ENCODE results near the gene KIF16B.
A peak's percentile ranks its signal among the peaks of the same experiment; 100 is the strongest.

KIF16B gene

GRCh38 chr20:16552015-16552414 lies 21.2 kb downstream of the KIF16B start (continued):
- no peak for TF ChIP-seq PATZ1 (tag by site-specific recombination; IDR thresholded peaks at IDR 0.05)
- no peak for TF ChIP-seq GFI1B (tag by site-specific recombination; IDR thresholded peaks at IDR 0.05)
- no peak for TF ChIP-seq ZSCAN23 (tag by site-specific recombination; IDR thresholded peaks at IDR 0.05)
- no peak for TF ChIP-seq ZNF555 (tag by site-specific recombination; conservative IDR thresholded peaks at IDR 0.05)

GRCh38 chr20:16551607-16552006 lies 21.6 kb downstream of the KIF16B start:
- Histone ChIP-seq H3K4me1 (ENCODE audit: control insufficient read depth, insufficient read depth, low read length) (peaks cover 3% of the 10 kb centered on the region; the same call in 1 of the 2 replicates), H3K36me3 (ENCODE audit: control insufficient read depth in 2 of 2, insufficient read depth in 1 of 2, low read length in 2 of 2) (no peaks in the 10 kb centered on the region), H3K9me3 (ENCODE audit: control insufficient read depth, insufficient read depth, low read depth, low read length) (no peaks in the 10 kb centered on the region), H3K27ac (ENCODE audit: extremely low read depth, low read depth, low read length) (no peak overlapping the region), H3K4me3 (ENCODE audit: low read depth, low read length) (no peak overlapping the region)
- ChIA-PET POLR2A (no interaction called here), CTCF (no interaction called here)
- TF ChIP-seq RBAK (tag by site-specific recombination; IDR thresholded peaks at IDR 0.05) (no peak), EGR2 (tag by site-specific recombination; IDR thresholded peaks at IDR 0.05; ENCODE audit: low read depth) (peak; percentile 53), KLF7 (tag by site-specific recombination; IDR thresholded peaks at IDR 0.05; ENCODE audit: borderline replicate concordance) (no peak), ZFP69B (tag by site-specific recombination; IDR thresholded peaks at IDR 0.05) (no peak), ZNF529 (tag by site-specific recombination; IDR thresholded peaks at IDR 0.05; ENCODE audit: insufficient replicate concordance) (no peak)

- ChIA-PET POLR2A (no interaction called here), CTCF (interaction anchor here (0.7 kb wide), 1 partner anchor 112 kb away, joined by 3 read pairs; no protein-coding TSS in a partner anchor)
- Histone ChIP-seq H3K27ac (ENCODE audit: extremely low read depth, low read depth, low read length) (no peak overlapping the region), H3K4me1 (ENCODE audit: control insufficient read depth, insufficient read depth, low read length) (no peaks in the 10 kb centered on the region), H3K4me3 (ENCODE audit: low read depth, low read length) (no peak overlapping the region), H3K9me3 (ENCODE audit: control insufficient read depth, insufficient read depth, low read depth, low read length) (no peaks in the 10 kb centered on the region), H3K36me3 (ENCODE audit: control insufficient read depth in 2 of 2, insufficient read depth in 1 of 2, low read length in 2 of 2) (no peaks in the 10 kb centered on the region)
- TF ChIP-seq KLF8 (tag by site-specific recombination; IDR thresholded peaks at IDR 0.05) (no peak), ZNF394 (tag by site-specific recombination; IDR thresholded peaks at IDR 0.05; ENCODE audit: borderline replicate concordance) (no peak), ZNF548 (tag by site-specific recombination; IDR thresholded peaks at IDR 0.05) (no peak), ZNF248 (tag by site-specific recombination; IDR thresholded peaks at IDR 0.05) (no peak), ZNF596 (tag by site-specific recombination; IDR thresholded peaks at IDR 0.05) (no peak), ZNF768 (tag by site-specific recombination; IDR thresholded peaks at IDR 0.05) (no peak), PRDM2 (tag by site-specific recombination; IDR thresholded peaks at IDR 0.05; ENCODE audit: borderline replicate concordance) (no peak)
These were observed 25.1 kb downstream of the KIF16B start for GRCh38 chr20:16548068-16548672.

All from HEK293 (cell line).